ENCODE measurements around the gene GLIS2.

DNA sequence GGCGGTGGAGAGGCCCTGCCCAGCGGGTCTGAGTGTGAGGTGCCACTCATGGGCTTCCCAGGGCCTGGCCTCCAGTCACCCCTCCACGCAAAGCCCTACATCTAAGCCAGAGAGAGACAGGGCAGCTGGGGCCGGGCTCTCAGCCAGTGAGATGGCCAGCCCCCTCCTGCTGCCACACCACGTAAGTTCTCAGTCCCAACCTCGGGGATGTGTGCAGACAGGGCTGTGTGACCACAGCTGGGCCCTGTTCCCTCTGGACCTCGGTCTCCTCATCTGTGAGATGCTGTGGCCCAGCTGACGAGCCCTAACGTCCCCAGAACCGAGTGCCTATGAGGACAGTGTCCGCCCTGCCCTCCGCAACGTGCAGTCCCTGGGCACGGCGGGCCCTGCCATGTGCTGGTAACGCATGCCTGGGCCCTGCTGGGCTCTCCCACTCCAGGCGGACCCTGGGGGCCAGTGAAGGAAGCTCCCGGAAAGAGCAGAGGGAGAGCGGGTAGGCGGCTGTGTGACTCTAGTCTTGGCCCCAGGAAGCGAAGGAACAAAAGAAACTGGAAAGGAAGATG, 67.0 kb downstream of the GLIS2 start:
- no peak for TF ChIP-seq POLR2AphosphoS5 (IDR thresholded peaks at IDR 0.05; ENCODE audit: low read depth, low read length)
- TF ChIP-seq, protein P1, sequence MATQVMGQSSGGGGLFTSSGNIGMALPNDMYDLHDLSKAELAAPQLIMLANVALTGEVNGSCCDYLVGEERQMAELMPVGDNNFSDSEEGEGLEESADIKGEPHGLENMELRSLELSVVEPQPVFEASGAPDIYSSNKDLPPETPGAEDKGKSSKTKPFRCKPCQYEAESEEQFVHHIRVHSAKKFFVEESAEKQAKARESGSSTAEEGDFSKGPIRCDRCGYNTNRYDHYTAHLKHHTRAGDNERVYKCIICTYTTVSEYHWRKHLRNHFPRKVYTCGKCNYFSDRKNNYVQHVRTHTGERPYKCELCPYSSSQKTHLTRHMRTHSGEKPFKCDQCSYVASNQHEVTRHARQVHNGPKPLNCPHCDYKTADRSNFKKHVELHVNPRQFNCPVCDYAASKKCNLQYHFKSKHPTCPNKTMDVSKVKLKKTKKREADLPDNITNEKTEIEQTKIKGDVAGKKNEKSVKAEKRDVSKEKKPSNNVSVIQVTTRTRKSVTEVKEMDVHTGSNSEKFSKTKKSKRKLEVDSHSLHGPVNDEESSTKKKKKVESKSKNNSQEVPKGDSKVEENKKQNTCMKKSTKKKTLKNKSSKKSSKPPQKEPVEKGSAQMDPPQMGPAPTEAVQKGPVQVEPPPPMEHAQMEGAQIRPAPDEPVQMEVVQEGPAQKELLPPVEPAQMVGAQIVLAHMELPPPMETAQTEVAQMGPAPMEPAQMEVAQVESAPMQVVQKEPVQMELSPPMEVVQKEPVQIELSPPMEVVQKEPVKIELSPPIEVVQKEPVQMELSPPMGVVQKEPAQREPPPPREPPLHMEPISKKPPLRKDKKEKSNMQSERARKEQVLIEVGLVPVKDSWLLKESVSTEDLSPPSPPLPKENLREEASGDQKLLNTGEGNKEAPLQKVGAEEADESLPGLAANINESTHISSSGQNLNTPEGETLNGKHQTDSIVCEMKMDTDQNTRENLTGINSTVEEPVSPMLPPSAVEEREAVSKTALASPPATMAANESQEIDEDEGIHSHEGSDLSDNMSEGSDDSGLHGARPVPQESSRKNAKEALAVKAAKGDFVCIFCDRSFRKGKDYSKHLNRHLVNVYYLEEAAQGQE (IDR thresholded peaks at IDR 0.05; ENCODE audit: insufficient read depth in 1 of 2, low read depth in 2 of 2, low read length in 2 of 2), result no peak
- TF ChIP-seq SIN3A (IDR thresholded peaks at IDR 0.05; ENCODE audit: borderline replicate concordance, insufficient read depth, low read length), result no peak
- TF ChIP-seq FOXP2 (optimal IDR thresholded peaks at IDR 0.05; ENCODE audit: borderline replicate concordance, extremely low read depth, extremely low read length, insufficient read depth), result no peak
